ENCODE measurements around the gene MRC2.
A peak's percentile ranks its signal among the peaks of the same experiment; 100 is the strongest.
"Not testable (repeated sequence)": the region's sequence is repeated elsewhere in the genome, so short reads cannot be mapped to it uniquely, and the experiment has no call there.

The MRC2 gene, protein sequence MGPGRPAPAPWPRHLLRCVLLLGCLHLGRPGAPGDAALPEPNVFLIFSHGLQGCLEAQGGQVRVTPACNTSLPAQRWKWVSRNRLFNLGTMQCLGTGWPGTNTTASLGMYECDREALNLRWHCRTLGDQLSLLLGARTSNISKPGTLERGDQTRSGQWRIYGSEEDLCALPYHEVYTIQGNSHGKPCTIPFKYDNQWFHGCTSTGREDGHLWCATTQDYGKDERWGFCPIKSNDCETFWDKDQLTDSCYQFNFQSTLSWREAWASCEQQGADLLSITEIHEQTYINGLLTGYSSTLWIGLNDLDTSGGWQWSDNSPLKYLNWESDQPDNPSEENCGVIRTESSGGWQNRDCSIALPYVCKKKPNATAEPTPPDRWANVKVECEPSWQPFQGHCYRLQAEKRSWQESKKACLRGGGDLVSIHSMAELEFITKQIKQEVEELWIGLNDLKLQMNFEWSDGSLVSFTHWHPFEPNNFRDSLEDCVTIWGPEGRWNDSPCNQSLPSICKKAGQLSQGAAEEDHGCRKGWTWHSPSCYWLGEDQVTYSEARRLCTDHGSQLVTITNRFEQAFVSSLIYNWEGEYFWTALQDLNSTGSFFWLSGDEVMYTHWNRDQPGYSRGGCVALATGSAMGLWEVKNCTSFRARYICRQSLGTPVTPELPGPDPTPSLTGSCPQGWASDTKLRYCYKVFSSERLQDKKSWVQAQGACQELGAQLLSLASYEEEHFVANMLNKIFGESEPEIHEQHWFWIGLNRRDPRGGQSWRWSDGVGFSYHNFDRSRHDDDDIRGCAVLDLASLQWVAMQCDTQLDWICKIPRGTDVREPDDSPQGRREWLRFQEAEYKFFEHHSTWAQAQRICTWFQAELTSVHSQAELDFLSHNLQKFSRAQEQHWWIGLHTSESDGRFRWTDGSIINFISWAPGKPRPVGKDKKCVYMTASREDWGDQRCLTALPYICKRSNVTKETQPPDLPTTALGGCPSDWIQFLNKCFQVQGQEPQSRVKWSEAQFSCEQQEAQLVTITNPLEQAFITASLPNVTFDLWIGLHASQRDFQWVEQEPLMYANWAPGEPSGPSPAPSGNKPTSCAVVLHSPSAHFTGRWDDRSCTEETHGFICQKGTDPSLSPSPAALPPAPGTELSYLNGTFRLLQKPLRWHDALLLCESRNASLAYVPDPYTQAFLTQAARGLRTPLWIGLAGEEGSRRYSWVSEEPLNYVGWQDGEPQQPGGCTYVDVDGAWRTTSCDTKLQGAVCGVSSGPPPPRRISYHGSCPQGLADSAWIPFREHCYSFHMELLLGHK (N-terminal part only)

DNA sequence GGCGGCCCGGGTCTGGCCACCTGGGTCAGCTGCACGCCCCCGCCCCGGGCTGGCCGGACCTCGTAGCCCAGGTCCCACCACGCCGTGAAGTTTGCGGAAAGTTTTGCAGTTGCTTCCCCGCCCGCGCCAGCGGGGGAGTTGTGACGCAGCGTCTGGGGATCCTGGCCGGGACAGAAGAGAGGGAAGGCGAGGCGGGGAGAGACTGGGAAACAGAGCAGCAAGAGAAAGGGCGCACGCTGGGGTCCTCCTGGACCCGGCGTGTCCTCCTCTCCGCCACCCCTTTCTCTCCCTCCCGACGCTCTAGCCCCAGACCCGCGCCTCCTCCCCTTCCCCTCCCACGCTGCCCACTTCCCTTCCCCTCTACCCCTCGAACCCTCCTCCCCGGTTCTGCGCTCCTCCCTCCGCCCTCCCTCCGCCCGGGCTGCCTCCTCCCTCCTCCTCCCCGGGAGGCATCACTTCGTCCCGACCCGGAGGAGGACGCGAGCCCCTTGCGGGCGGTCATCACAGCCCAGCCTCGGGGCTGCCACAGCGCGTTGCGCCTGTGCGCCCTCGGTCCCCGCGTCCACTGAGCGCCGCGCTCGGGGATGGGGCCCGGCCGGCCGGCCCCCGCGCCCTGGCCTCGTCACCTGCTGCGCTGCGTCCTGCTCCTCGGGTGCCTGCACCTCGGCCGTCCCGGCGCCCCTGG is at the start of gene MRC2:
Gene MRC2 (plus strand): TSS at position 452 of the 685 bp plus-strand sequence. CDS start 133 bp downstream, at position 585.
- H3K4me3 ChIP-seq (ENCODE audit: low read depth, low read length) = peak within 1 kb of the TSS; percentile 75

DNA sequence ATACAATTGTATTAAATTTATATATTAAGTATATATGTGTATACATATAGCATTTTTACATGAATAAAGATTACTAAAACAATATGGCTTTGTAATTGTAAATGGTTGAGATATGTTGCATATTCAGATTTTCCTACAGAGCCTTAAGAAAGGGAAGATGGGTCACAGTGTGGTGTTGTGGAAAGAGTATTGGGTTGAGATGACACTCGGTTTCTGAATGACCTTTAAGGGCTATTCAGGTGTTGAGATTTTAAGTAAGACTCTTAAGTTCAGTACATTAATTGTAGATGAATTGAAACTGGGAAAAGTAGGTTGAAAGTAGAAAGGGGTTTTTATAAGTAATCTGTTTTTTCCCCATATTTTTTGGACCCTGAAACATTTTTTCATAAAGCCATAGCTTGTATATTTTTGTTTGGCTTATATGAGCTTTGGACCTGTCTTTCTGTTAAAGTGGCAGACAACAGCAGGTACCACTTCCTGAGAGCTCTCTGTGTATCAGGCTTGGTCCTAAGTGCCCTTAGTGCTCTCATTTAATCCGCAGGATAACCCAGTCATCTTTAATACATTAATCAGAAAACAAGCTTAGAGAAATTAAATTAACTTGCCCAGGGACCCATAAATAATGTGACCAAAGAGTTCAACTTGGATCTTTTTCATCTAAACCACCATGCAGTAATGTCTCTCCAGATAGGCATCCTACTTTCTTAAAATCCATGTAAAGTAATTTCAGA is 48.5 kb upstream of the MRC2 start:
- H3K4me3 ChIP-seq (ENCODE audit: low read depth, low read length) = no peak overlapping the region

DNA sequence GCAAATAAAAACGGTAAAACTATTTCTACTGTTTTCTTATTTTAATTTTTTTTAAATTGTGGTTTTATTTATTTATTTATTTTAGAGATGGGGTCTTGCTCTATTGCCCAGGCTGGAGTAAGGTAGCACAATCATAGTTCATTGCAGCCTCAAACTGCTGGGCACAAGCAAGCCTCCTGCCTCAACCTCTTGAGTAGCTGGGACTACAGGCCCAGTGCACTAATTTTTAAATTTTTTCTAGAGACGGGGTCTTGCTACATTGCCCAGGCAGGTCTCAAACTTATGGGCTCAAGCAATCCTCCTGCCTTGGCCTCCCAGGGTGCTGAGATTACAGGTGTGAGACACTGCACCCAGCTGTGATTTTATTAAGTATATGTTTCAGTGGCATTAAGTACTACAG is 46.5 kb upstream of the MRC2 start:
- no peak overlapping the region for H3K4me3 ChIP-seq (ENCODE audit: low read depth, low read length)

DNA sequence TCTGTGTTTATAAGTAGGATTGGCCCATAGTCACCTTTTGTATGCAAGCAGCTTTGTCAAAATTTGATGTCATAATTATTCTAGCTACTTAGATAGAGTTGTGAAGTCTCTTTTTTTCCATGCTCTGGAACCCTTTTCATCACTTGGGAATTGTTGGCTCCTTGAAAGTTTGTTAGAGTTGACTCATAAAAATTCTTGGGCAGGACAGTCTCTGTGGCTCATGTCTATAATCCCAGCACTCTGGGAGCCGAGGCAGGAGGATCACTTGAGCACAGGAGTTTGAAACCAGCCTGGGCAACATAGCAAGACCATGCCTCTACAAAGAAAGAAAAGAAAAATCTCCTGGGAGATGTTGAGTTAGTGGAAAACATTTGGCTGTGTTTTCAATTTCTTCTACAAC is 45.7 kb upstream of the MRC2 start:
- H3K4me3 ChIP-seq (ENCODE audit: low read depth, low read length) = no peak overlapping the region

DNA sequence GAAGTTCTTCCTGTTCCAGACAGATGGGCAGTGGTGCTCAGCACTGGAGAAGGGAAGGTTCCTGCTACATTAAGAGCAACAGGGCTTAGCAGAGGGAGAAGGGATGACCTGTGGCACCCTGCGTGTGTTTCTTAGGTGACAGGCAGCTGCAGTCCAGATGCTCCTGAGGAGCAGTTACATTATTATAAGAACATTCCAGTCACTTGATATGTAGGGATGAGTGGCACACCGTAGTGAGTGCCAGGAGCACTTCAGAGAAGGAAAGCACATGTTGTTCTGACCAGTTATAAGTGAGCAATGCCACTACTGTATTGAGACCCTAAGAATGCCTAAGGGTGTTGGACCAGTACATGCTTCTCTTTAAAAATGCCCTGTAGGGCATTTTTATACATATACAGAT is 39.9 kb upstream of the MRC2 start:
- H3K4me3 ChIP-seq (ENCODE audit: low read depth, low read length) = no peak overlapping the region

DNA sequence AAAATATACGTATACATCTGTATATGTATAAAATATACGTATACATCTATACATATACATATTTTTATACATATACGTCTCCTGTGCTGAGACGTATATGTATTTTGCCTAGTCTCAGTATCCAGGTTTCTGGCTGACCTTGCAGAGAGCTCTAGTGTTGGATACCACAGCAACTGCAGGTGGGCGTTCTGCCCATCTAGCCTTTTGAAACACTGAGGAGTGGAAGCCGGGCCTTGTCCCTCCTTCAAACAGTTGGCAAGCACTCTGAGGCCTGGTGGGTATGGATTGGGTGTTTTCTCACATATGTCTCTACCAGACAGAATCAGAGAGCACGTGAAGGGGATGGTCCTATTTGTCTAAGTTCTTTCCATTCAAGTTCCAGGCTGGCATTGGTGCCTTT is 39.4 kb upstream of the MRC2 start:
- no peak overlapping the region for H3K4me3 ChIP-seq (ENCODE audit: low read depth, low read length)

DNA sequence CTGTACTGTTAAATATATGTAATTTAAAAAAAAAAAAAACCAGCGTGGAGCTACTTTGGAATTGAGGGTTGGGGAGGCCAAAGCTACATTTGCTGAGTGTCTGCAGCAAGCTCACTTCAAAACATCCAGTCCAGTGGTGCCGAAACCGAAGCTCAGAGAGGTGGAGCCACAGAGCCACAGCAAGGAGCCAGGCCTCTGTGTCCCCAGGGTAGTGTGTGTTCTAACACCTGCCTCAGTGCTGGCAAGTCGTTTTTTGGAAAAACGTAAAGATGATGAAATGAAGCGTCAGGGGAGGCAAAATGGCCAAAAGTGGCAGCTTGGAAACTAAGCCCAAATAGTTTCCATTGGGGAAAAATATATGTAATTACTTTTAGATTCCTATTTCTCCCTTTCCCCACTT is 36.1 kb upstream of the MRC2 start:
- H3K4me3 ChIP-seq (ENCODE audit: low read depth, low read length) = no peak overlapping the region

DNA sequence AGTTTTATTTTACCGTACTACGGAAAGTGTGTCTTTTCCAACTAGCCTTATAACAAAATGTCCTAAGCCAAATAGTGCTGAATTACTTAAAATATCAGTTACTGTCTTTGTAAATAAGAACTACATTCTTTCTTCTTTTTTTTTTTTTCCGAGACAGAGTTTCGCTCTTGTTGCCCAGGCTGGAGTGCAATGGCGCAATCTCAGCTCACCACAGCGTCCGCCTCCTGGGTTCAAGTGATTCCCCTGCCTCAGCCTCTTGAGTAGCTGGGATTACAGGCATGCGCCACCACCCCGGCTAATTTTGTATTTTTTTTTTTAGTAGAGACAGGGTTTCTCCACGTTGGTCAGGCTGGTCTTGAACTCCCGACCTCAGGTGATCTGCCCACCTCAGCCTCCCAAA is 35.6 kb upstream of the MRC2 start:
- H3K4me3 ChIP-seq (ENCODE audit: low read depth, low read length) = not testable (repeated sequence)

DNA sequence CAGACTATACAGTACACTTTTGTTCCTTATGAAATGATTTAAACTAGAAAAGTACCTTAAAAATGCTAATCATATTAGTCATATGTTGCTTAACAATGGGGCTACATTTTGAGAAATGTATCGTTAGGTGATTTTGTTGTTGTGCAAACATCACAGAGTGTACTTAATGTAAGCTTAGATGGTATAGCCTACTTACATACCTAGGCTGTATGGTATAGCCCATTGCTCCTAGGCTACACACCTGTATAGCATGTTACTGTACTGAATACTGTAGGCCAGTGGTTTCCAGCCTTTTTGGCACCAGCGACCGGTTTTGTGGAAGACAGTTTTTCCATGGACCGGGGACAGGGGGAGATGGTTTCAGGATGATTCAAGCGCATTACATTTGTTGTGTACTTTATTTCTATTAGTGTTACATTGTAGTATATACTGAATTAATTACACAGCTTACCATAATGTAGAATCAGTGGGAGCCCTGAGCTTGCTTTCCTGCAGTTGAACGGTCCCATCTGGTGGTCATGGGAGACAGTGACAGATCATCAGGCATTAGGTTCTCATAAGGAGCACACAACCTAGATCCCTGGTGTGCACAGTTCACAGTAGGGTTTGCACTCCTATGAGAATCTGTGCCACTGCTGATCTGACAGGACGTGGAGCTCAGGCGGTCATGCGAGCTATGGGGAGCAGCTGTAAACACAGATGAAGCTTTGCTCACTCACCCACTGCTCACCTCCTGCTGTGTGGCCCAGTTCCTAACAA is 35.0 kb upstream of the MRC2 start:
- H3K4me3 ChIP-seq (ENCODE audit: low read depth, low read length) = no peak overlapping the region

DNA sequence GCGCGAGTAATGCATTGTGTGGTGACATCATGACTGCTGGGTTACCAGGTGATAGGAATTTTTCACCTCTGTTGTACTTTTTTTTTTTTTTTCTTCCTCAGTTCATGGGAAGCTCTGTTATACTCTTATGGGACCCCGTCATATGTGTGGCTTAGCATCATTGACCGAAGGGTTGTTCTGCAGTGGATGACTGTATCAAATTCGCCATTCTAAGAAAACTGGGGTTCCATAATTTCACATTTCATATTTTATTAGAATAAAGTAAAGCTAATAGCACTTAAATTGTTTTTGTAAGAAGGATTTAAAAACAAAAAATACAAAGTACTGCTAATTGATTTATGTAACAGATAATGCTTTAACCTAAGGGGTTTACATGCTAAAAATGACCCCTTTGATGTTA is 32.0 kb upstream of the MRC2 start:
- no peak overlapping the region for H3K4me3 ChIP-seq (ENCODE audit: low read depth, low read length)

DNA sequence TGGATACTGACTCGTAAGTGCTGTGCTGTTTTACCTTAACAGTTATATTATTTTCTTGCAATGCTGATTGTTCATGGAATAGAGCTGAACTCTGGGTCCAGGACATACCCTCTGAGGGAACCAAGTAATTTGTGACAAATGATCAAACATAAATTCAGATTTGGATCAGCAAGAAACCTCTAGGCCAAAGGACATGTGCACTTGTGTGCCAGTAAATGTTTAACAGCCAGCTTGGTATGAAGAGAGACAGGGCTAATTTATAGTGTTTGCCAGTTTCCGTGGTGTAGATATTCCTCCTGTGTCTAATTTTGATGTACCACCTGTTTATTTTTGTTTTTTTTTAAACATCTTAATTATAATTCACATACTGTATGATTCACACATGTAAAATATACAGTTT is 30.8 kb upstream of the MRC2 start:
- H3K4me3 ChIP-seq (ENCODE audit: low read depth, low read length) = no peak overlapping the region

DNA sequence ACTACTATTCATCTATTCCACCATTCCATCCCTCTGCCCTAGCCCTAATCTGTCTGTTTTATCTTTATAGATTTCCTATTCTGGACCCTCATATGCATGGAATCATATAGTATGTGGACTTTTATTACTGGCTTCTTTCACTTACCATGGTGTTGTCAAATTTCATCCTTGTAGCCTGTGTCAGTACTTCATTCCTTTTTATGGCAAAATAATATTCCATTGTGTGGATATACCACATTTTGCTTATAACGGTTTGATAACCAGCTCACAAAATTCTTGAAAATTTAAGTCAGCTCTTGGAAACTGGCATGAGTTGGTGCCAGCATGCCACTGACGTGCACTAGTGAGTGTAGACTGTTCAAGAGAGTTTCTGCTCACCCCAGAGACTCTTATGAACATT is 30.3 kb upstream of the MRC2 start:
- H3K4me3 ChIP-seq (ENCODE audit: low read depth, low read length) = no peak overlapping the region

DNA sequence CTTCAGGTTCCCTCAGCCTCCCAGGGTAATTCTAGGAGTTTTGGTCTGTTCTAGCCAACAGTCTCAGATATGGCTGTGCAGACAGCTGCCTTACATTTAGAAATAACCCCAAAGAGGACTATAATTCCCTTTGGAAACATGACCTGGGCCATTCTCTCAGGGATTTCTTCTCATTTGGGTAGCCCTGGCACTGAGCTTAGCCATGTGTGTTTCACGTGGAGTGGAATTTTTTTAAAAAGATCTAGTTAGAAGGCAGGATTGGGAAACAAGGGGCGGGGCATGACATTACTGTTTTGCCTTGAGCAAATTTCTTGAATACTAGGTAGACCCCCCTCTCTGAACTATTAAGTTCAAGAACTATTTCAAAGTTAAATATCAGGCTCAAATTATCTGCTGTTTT is 29.6 kb upstream of the MRC2 start:
- no peak overlapping the region for H3K4me3 ChIP-seq (ENCODE audit: low read depth, low read length)

DNA sequence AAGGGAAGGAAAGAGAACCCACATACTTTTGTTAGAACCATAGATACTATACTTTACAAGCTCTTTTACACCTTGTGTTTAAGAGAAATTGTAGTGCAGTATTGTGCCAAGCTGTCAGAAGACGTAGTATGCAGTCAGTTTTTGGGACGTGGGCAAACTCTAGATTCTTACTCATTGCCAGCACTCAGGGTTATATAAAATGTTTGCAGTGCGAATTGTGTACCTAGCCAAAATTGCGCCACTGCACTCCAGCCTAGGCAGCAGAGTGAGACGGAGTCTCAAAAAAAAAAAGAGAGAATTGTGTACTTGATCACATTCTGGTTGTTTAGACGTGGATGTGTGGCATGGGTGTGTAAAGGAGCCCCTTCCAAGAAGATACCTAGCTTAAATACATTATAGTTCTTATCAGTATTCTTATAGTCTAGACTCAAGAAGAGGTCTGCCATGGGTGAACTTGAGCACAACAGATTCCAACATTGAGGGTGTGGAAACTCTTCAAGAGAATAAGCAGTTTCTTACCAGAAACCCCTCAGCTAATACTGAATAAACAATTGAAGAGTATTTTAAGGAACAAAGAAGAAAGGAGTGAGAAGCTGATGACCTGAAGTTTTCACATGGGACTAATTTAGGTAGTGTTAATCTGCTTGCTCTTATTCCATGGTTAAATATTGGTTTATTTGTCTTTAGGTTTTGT is 27.4 kb upstream of the MRC2 start:
- H3K4me3 ChIP-seq (ENCODE audit: low read depth, low read length) = no peak overlapping the region

DNA sequence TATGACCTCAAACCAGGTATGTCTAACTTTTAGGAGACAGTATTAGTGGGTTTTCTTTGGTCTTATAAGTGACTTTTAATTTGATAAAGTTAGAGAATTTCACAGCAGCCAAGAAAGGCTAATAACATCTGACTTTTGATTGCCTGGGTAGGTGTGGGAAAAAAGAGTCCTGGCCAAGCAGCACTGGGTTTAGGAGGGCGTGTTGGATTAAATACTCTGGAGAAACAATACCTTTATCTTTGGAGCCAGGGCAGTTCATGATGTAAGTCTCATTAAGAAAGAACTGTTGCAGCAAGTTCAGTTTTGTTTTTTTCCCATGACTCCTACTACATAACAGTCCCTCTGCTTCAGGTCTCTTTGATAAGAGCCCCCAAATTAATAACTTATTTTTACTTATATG is 26.7 kb upstream of the MRC2 start:
- H3K4me3 ChIP-seq (ENCODE audit: low read depth, low read length) = no peak overlapping the region

DNA sequence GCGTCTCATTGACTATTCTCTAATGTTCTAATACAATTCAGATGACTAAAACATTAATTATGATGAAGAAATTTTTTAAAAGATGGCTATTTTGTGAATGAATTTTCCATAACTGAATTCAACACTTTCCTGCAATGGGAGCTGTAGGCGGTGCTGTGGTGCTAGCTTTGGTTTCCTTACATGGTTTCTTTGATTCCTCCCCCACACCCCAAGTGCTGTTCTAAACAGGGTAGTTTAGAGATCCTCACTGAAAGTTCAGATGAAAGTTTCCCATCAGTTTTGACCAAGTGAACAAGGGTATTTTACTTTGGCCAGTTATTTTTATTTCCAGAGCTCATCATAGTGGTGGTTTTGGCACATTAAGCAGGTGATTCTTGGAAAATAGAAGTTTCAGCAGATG is 26.0 kb upstream of the MRC2 start:
- no peak overlapping the region for H3K4me3 ChIP-seq (ENCODE audit: low read depth, low read length)

DNA sequence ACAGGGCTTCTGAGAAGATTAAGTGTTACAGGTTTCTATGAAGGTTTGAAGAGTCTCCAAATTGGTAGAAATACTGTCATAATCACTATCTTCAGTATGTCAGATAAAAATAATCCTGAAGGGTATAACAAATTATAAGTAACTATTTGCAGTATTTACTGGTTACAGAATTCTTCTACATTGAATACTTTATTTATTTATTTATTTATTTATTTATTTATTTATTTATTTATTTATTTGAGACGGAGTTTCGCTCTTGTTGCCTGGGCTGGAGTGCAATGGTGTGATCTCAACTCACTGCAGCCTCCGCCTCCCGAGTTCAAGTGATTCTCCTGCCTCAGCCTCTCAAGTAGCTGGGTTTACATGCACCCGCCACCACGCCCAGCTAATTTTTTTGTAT is 23.7 kb upstream of the MRC2 start:
- H3K4me3 ChIP-seq (ENCODE audit: low read depth, low read length) = not testable (repeated sequence)

DNA sequence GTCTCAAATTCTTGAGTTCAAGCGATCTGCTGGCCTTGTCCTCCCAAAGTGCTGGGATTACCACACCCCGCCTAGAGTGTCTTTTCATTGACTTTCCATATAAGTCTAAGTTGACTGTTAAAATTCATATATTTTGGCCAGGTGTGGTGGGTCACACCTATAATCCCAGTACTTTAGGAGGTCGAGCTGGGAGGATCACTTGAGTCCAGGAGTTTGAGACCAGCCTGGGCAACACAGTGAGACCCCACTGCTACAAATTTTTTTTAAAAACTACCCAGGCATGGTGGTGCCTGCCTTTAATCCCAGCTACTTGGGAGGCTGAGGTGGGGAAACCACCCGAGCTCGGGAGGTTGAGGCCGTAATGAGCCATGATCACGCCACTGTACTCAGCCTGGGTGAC is 21.9 kb upstream of the MRC2 start:
- H3K4me3 ChIP-seq (ENCODE audit: low read depth, low read length) = no peak overlapping the region

DNA sequence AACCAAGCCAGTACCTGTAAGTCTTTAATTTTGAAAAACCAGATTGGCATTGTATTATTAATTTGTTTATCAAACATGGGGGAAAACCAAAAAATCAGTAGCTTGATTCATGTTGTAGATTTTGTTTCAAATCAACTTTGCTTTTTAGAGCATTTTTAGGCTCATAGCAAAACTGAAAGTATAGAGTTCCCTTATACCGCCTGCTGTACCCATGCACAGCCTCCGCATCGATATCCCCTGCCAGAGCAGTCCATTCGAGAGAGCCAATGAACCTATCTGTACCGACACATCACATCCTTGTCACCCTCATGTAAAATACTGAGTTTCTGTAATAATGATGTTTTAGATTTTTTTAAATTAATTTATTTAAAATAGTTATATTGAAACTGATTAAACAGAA is 16.2 kb upstream of the MRC2 start:
- H3K4me3 ChIP-seq (ENCODE audit: low read depth, low read length) = no peak overlapping the region
